Measurements from ENCODE around the gene SHISAL2B. TPM values are rescaled to one million over a fixed set of nuclear protein-coding genes. Genes with fewer than 3 reads are reported as not detected.
"Not testable (repeated sequence)": the region's sequence is repeated elsewhere in the genome, so short reads cannot be mapped to it uniquely, and the experiment has no call there.

Gene SHISAL2B
- total RNA-seq, 4 donors from 2014 or later: not detected

DNA sequence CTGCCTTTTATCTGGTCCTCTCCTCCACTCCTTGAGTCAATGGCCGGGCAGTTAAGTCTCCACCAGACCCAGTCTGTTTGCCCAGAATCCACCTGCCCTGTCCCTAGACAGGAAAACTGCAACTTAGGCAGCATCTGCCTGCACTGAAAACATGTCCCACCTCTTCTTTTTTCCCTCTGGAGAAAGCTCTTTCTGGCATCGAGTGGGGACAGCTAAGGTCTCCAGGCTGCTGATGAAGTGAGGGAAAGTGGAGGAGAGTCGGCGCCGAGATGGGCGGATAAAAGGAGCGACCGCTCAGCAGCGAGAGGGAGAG, 243 bp upstream of the SHISAL2B start:
- H3K9me3 ChIP-seq: no peaks in the 10 kb centered on the region
- H3K27me3 ChIP-seq: peaks cover 0 to 34% of the 10 kb centered on the region in 2 donors
- DNase-seq (ENCODE audit: low spot score in 2 of 2): no peak
- peaks cover 0 to 14% (median 7%) of the 10 kb centered on the region in 4 donors for H3K4me1 ChIP-seq
- no peaks in the 10 kb centered on the region for H3K36me3 ChIP-seq
- H3K4me3 ChIP-seq: no peak overlapping the region
- TF ChIP-seq, protein P1, sequence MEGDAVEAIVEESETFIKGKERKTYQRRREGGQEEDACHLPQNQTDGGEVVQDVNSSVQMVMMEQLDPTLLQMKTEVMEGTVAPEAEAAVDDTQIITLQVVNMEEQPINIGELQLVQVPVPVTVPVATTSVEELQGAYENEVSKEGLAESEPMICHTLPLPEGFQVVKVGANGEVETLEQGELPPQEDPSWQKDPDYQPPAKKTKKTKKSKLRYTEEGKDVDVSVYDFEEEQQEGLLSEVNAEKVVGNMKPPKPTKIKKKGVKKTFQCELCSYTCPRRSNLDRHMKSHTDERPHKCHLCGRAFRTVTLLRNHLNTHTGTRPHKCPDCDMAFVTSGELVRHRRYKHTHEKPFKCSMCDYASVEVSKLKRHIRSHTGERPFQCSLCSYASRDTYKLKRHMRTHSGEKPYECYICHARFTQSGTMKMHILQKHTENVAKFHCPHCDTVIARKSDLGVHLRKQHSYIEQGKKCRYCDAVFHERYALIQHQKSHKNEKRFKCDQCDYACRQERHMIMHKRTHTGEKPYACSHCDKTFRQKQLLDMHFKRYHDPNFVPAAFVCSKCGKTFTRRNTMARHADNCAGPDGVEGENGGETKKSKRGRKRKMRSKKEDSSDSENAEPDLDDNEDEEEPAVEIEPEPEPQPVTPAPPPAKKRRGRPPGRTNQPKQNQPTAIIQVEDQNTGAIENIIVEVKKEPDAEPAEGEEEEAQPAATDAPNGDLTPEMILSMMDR (IDR thresholded peaks at IDR 0.05): no peak
- TF ChIP-seq POLR2A (IDR thresholded peaks at IDR 0.05): no peak
- TF ChIP-seq EP300 (IDR thresholded peaks at IDR 0.05): no peak
- H3K27ac ChIP-seq: no peak overlapping the region
- 1 to 5% methylated on average over 9 of the region's 9 CpGs for WGBS, 2 donors

DNA sequence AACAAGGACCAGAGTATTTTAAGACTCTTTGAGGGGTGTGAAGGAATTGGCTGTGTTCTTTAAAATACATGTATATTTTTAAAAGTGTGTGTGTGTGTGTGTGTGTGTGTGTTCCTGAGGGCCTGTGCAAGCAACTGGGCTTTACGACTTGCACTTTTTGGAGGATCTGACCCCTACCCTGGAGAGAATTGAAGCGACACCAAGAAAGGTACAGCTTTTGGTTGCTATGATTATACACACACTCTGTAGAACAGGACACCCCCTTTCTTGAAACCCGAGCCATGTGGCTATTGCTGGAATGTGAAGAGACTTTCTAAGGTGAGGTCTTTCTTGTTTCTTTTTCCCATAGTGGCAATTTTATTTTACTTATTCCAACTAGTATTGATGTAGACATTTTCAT, 988 bp downstream of the SHISAL2B start:
- 13 to 25% methylated on average over 3 of the region's 3 CpGs for WGBS, 2 donors
- Histone ChIP-seq H3K4me1 (peaks cover 0 to 14% (median 7%) of the 10 kb centered on the region in 4 donors), H3K27me3 (peaks cover 0 to 34% of the 10 kb centered on the region in 2 donors), H3K27ac (no peak overlapping the region), H3K36me3 (no peaks in the 10 kb centered on the region), H3K4me3 (no peak overlapping the region), H3K9me3 (peaks cover 0 to 1% (median 0%) of the 10 kb centered on the region in 4 donors)
- no peak for DNase-seq (ENCODE audit: low spot score in 2 of 2)
- TF ChIP-seq, protein P1 (IDR thresholded peaks at IDR 0.05): no peak
- TF ChIP-seq EP300 (IDR thresholded peaks at IDR 0.05): no peak
- TF ChIP-seq POLR2A (IDR thresholded peaks at IDR 0.05): no peak

DNA sequence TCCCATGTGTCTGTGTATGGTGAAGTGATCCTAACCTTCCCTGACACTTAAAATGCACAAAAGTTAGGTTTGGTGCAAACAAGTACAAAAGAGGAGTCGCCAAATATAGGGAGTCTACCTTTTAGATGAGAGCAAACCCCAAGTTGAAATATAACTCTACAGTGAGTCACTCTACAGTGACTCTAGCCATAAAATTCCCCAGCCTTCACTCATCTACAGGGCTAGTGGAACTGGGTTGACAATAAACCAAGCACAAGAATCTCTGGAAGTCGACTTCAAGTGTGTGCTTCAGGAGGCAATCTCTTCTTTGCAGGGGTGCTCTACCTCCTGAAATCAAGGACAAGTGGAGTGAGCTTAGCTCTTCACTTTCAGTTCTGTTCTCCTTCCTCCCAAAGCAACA, 3.3 kb downstream of the SHISAL2B start:
- 67 to 79% methylated on average over 2 of the region's 2 CpGs for WGBS, 2 donors
- peaks cover 0 to 14% (median 7%) of the 10 kb centered on the region in 4 donors for H3K4me1 ChIP-seq

DNA sequence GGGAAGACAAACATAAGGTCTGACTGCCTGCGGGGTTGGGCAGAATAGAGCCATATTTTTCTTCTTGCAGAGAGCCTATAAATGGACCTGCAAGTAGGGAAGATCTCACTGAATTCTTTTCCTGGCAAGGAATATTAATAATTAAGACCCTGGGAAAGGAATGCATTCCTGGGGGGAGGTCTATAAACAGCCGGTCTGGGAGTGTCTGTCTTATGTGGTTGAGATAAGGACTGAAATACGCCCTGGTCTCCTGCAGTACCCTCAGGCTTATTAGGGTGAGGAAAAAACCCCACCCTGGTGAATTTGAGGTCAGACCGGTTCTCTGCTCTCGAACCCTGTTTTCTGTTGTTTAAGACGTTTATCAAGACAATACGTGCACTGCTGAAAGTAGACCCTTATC, 6.1 kb downstream of the SHISAL2B start:
- not testable (repeated sequence) for DNase-seq (ENCODE audit: low spot score in 2 of 2); H3K36me3 ChIP-seq; H3K9me3 ChIP-seq; H3K27ac ChIP-seq; H3K4me1 ChIP-seq; H3K27me3 ChIP-seq; H3K4me3 ChIP-seq
- 89 to 91% methylated on average over 7 of the region's 7 CpGs for WGBS, 2 donors

More for the DNA sequence above, 3.3 kb downstream of the SHISAL2B start:
- peaks cover 0 to 34% of the 10 kb centered on the region in 2 donors for H3K27me3 ChIP-seq
- H3K9me3 ChIP-seq: peaks cover 0 to 6% (median 0%) of the 10 kb centered on the region in 4 donors
- no peaks in the 10 kb centered on the region for H3K36me3 ChIP-seq
- TF ChIP-seq POLR2A (IDR thresholded peaks at IDR 0.05): no peak
- TF ChIP-seq EP300 (IDR thresholded peaks at IDR 0.05): no peak
- TF ChIP-seq, protein P1 (IDR thresholded peaks at IDR 0.05): no peak
- H3K4me3 ChIP-seq: no peak overlapping the region
- DNase-seq (ENCODE audit: low spot score in 2 of 2): no peak
- no peak overlapping the region for H3K27ac ChIP-seq

DNA sequence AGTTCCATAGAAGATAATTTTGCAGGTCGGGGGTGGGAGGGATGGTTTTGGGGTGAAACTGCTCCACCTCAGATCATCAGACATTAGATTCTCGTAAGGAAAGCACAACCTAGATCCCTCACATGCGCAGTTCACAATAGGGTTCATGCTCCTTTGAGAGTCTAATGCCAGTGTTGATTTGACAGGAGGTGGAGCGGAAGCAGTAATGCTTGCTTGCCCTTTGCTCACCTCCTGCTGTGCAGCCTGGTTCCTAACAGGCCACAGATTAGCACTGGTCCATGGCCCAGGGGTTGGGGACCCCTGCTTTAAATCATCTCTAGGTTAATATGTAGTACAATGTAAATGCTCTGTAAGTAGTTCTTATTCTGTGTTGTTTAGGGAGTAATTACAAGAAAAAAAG, 10.5 kb downstream of the SHISAL2B start:
- TF ChIP-seq, protein P1 (IDR thresholded peaks at IDR 0.05): no peak
- no peak for TF ChIP-seq EP300 (IDR thresholded peaks at IDR 0.05)
- TF ChIP-seq POLR2A (IDR thresholded peaks at IDR 0.05): no peak
- no peaks in the 10 kb centered on the region for H3K36me3 ChIP-seq
- WGBS, 2 donors: 77 to 85% methylated on average over 4 of the region's 4 CpGs
- no peaks in the 10 kb centered on the region for H3K27me3 ChIP-seq
- no peak overlapping the region for H3K27ac ChIP-seq
- no peak overlapping the region for H3K4me3 ChIP-seq
- no peaks in the 10 kb centered on the region for H3K4me1 ChIP-seq
- DNase-seq (ENCODE audit: low spot score in 2 of 2): no peak
- peaks cover 0 to 6% (median 0%) of the 10 kb centered on the region in 4 donors for H3K9me3 ChIP-seq

DNA sequence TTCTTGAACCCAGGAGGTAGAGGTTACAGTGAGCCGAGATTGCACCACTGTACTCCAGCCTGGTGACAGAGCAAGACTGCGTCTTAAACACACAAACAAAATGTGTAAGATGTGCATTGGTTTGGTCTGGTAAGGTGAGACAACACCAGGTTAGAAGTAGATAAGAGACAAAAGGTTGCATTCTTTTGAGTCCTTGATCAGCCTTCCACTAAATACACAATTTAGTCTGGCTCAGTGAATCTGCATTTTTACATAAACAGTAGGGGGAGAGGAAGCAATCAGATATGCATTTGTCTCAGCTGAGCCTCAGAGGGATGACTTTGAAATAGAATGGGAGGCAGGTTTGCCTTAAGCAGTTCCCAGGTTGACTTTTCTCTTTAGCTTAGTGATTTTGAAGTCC, 15.8 kb downstream of the SHISAL2B start:
- 36 to 39% methylated on average over 2 of the region's 2 CpGs for WGBS, 2 donors
- H3K4me3 ChIP-seq; H3K9me3 ChIP-seq; H3K27ac ChIP-seq; H3K4me1 ChIP-seq; H3K36me3 ChIP-seq; H3K27me3 ChIP-seq; DNase-seq (ENCODE audit: low spot score in 2 of 2): not testable (repeated sequence)
